Natural killer cell (primary cell): ENCODE measurements around the gene ICE1. TPM values are rescaled to one million over a fixed set of nuclear protein-coding genes. Genes with fewer than 3 reads are reported as not detected.
A peak's percentile ranks its signal among the peaks of the same experiment; 100 is the strongest.

Experiments used
- ATAC-seq, 3 donors: fragments of 150-1000 bp in 2 of 3; fragments of 200-7000 bp in 1 of 3; cut with Tn5 transposase; 1 replicate in 1 of 3; 2 replicates in 2 of 3; pipeline ENCODE4 v1.10.0; 2021; ENCODE audit warnings: mild to moderate bottlenecking in 2 of 3, moderate library complexity in 2 of 3
- DNase-seq, 2 donors: peaks; one replicate each; pipeline versions ENCODE4 v3.0.0 to v3.0.0-alpha.2; 2013 to 2021; ENCODE audit warnings: mixed read lengths in 1 of 2
- H3K27ac ChIP-seq: one replicate; pipeline ENCODE4 v1.5.1; 2013; ENCODE audit warnings: mild to moderate bottlenecking, low read length
- H3K27me3 ChIP-seq: one replicate; pipeline ENCODE4 v1.6.1; 2013; ENCODE audit warnings: low read length; ENCODE audit not compliant: control insufficient read depth, insufficient read depth
- H3K36me3 ChIP-seq: one replicate; pipeline ENCODE4 v1.6.1; 2013; ENCODE audit warnings: low read length; ENCODE audit not compliant: control insufficient read depth, insufficient read depth
- H3K4me1 ChIP-seq: one replicate; pipeline ENCODE4 v1.6.1; 2013; ENCODE audit warnings: low read length; ENCODE audit not compliant: control insufficient read depth, insufficient read depth
- H3K4me3 ChIP-seq: one replicate; pipeline ENCODE4 v1.5.1; 2013; ENCODE audit warnings: low read length
- H3K9me3 ChIP-seq: one replicate; pipeline ENCODE4 v1.6.1; 2013; ENCODE audit warnings: low read length; ENCODE audit not compliant: control insufficient read depth, insufficient read depth
- H3K27ac Mint-ChIP-seq, 2 donors: one replicate each; pipeline ENCODE4 v1.8.0; 2022; ENCODE audit warnings: mild to moderate bottlenecking in 2 of 2, mixed read lengths in 2 of 2, moderate library complexity in 1 of 2
- H3K27me3 Mint-ChIP-seq, 2 donors: one replicate each; pipeline ENCODE4 v1.8.0; 2022; ENCODE audit warnings: low read depth in 2 of 2, mixed read lengths in 2 of 2
- H3K36me3 Mint-ChIP-seq: one replicate; pipeline ENCODE4 v1.8.0; 2022; ENCODE audit warnings: mixed read lengths
- H3K4me1 Mint-ChIP-seq, 2 donors: one replicate each; pipeline ENCODE4 v1.8.0; 2022; ENCODE audit warnings: mixed read lengths in 2 of 2
- H3K4me3 Mint-ChIP-seq: one replicate; pipeline ENCODE4 v1.8.0; 2022; ENCODE audit warnings: mild to moderate bottlenecking, moderate library complexity, mixed read lengths
- H3K9me3 Mint-ChIP-seq, 2 donors: one replicate each; pipeline ENCODE4 v1.8.0; 2022; ENCODE audit warnings: mixed read lengths in 2 of 2
- WGBS: methylation state at CpG from one replicate; pipeline ENCODE4 v1.1.7; 2013; ENCODE audit warnings: missing lambda C conversion rate; ENCODE audit not compliant: insufficient coverage; 5-methylcytosine and 5-hydroxymethylcytosine counted together
- intact Hi-C: fragments of 100-400 bp; cut with micrococcal nuclease; formaldehyde crosslinking; loops from one replicate; pipeline ENCODE4 v1.14.2; 2022
- total RNA-seq, 4 donors: library from RNA; stranded (reverse); fragments of 120-200 nt in 1 of 4; gene quantifications; one replicate each; pipeline versions ENCODE4 v1.2.3 to v1.2.4, GENCODE V29; 2013 to 2022
- TF ChIP-seq, protein P1 (sequence below): fragments of 200-600 bp; IDR thresholded peaks from one replicate; pipeline ENCODE4 v1.8.0; 2022; ENCODE audit warnings: antibody characterized with exemption

ICE1 gene
- total RNA-seq, 3 donors from 2014 or later (not counting 1 experiment from before 2014, with no cell fraction given) = 29.7 to 44.5 (median 36.6) TPM

DNA sequence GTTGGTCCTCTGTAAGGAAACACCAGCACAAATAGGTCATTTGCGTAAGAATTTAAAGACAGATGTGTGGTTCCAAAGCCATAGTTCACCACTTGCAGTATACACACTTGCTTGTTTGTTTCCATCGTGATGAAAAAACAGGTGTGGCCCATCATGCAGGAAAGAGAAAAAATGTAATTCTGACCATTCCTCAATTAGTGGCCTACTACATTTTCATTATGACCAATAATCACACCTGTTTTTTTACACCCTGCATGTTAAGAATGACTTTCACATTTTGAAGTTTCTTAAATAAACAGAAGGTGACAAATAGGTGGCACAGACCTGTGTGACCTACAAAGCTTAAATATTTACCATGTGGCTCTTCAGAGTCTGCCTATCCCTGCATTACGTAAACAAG lies 2.2 kb upstream of the ICE1 start:
- TF ChIP-seq, protein P1, sequence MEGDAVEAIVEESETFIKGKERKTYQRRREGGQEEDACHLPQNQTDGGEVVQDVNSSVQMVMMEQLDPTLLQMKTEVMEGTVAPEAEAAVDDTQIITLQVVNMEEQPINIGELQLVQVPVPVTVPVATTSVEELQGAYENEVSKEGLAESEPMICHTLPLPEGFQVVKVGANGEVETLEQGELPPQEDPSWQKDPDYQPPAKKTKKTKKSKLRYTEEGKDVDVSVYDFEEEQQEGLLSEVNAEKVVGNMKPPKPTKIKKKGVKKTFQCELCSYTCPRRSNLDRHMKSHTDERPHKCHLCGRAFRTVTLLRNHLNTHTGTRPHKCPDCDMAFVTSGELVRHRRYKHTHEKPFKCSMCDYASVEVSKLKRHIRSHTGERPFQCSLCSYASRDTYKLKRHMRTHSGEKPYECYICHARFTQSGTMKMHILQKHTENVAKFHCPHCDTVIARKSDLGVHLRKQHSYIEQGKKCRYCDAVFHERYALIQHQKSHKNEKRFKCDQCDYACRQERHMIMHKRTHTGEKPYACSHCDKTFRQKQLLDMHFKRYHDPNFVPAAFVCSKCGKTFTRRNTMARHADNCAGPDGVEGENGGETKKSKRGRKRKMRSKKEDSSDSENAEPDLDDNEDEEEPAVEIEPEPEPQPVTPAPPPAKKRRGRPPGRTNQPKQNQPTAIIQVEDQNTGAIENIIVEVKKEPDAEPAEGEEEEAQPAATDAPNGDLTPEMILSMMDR = no peak
- intact Hi-C loops = no loop called here
- Histone ChIP-seq H3K9me3 (no peaks in the 10 kb centered on the region), H3K4me1 (peaks cover 27% of the 10 kb centered on the region), H3K36me3 (no peaks in the 10 kb centered on the region), H3K27me3 (no peaks in the 10 kb centered on the region), H3K4me3 (no peak overlapping the region), H3K27ac (no peak overlapping the region)
- Mint-ChIP-seq H3K27me3 (no peaks in the 10 kb centered on the region), H3K36me3 (peaks cover 7% of the 10 kb centered on the region), H3K4me1 (peaks cover 18 to 19% of the 10 kb centered on the region in 2 donors), H3K4me3 (no peak overlapping the region), H3K27ac (no peak overlapping the region), H3K9me3 (no peaks in the 10 kb centered on the region)
- ATAC-seq (no peak), DNase-seq (no peak)
- WGBS = 94% methylated on average over 3 of the region's 3 CpGs

DNA sequence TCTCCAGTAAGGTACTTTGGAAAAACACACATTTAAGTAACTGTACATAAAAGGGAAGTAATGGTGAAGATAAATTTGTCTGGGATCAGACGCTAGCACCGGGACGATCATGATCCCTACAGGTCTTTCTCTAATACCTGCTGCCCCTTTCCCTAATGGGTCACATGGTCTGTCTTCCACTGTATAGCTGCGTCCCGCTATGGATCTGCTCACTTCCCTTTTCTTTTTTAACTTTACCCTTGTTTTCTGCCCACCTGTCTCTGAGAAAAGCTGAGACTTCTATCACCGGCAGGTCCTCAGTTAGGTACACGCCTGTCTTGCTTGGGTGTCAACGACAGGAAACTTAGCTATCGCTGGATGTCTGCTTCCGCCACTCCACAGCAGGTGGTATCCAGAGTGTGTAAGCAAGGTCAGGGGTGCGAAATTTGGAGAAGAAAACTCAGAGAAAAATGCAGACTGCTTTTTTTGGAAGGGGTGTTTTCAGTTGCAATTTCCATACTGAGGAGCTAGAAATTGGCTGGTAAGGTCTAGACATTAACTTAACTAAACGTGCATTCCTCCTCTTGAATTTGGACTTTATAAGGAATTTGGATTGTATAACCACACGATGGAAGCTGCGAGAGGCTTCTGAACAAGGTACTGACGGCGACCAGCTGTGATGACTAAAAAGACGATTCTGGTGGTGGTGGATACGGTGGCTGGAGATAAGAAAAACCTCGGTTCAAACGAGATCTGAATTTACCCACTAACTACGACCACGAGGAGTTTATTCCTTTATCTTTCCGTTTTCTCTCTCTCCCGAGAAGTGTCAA lies 1.1 kb upstream of the ICE1 start:
- no peaks in the 10 kb centered on the region for H3K9me3 ChIP-seq
- peaks cover 27% of the 10 kb centered on the region for H3K4me1 ChIP-seq
- H3K27me3 ChIP-seq = no peaks in the 10 kb centered on the region
- ATAC-seq (no peak), DNase-seq (peak in 1 of 2 donors; percentile 56)
- H3K4me3 ChIP-seq = peak overlapping the region; percentile 83
- WGBS = 3% methylated on average over 23 of the region's 24 CpGs
- no peak overlapping the region for H3K27ac Mint-ChIP-seq
- H3K27me3 Mint-ChIP-seq = no peaks in the 10 kb centered on the region
- peaks cover 18 to 19% of the 10 kb centered on the region in 2 donors for H3K4me1 Mint-ChIP-seq
- peaks cover 2% of the 10 kb centered on the region for H3K36me3 Mint-ChIP-seq
- H3K4me3 Mint-ChIP-seq = no peak overlapping the region
- intact Hi-C loops = no loop called here
- no peaks in the 10 kb centered on the region for H3K9me3 Mint-ChIP-seq
- peak overlapping the region; percentile 100 for H3K27ac ChIP-seq
- H3K36me3 ChIP-seq = no peaks in the 10 kb centered on the region
- TF ChIP-seq, protein P1 = no peak

DNA sequence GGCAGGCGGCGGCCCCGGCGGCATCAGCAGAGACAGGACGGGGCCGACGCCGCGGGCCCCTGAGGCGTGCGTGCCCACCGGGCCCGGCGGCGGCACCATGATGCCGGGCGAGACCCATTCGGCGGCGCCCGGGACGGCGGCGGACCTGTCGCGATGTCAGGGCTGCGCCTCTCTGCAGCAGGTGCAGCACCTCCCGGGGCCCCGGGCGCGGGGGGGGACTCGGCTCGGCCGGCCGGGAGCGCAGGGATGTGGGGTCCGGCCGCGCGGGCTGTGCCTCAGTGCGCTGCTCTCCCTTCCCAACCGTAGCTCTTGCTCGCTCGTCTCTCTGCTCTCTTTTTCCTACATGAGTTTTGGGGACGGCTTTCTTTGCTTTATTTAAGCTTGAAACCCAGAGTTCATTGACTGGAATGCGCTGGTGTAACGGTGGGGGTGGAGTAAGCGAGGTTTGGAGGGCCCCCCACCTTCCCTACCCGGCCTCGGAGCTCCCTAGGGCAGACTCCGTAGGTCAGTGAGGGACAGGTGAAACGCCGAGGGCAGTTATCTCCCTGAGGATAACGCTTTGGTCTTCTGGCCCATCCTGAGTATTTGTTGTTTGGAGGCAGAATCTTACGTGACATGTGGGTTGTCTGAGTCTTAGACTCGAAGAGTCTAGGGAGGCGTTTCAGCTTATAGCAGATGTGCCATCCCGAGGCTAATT lies 490 bp downstream of the ICE1 start:
- peak overlapping the region; percentile 83 for H3K4me3 ChIP-seq

More for the DNA sequence above, 490 bp downstream of the ICE1 start:
- TF ChIP-seq, protein P1 = no peak
- Mint-ChIP-seq H3K4me1 (peaks cover 19 to 22% of the 10 kb centered on the region in 2 donors), H3K4me3 (no peak overlapping the region), H3K36me3 (no peaks in the 10 kb centered on the region), H3K9me3 (no peaks in the 10 kb centered on the region), H3K27ac (no peak overlapping the region), H3K27me3 (no peaks in the 10 kb centered on the region)
- DNase-seq (peak in 1 of 2 donors; percentile 15), ATAC-seq (peak; percentile 21 to 29 (median 26))
- Histone ChIP-seq H3K4me1 (peaks cover 27% of the 10 kb centered on the region), H3K9me3 (no peaks in the 10 kb centered on the region), H3K36me3 (no peaks in the 10 kb centered on the region), H3K27ac (peak overlapping the region; percentile 100), H3K27me3 (no peaks in the 10 kb centered on the region)
- under 1% methylated on average over 58 of the region's 58 CpGs for WGBS
- intact Hi-C loops = loop anchor here (1.0 to 2.0 kb wide), 4 partner anchors 72 to 1210 kb away; partner anchors contain the start of genes MED10, NSUN2 and SRD5A1
